HuH-7 (cell line): ENCODE results near the gene CD84.
"Not testable (repeated sequence)": the region's sequence is repeated elsewhere in the genome, so short reads cannot be mapped to it uniquely, and the experiment has no call there.

ENCODE experiments used
- DNase-seq: peaks from one replicate; pipeline ENCODE4 v3.0.0; 2011; ENCODE audit warnings: low spot score

Gene CD84

GRCh38 chr1:160579216-160579701 lies at the start of gene CD84:
TSS of gene CD84 (minus strand) at chr1:160579496. CDS start at chr1:160579437, 59 bp downstream.
- no peak for DNase-seq

- DNase-seq, result no peak
Measured at GRCh38 chr1:160628799-160629263, 49.5 kb upstream of the CD84 start.

GRCh38 chr1:160627677-160628289 lies 48.5 kb upstream of the CD84 start:
- not testable (repeated sequence) for DNase-seq

GRCh38 chr1:160626509-160627342 lies 47.4 kb upstream of the CD84 start:
- DNase-seq, result no peak

- DNase-seq, result no peak
Measured at GRCh38 chr1:160625725-160626498, 46.6 kb upstream of the CD84 start.

GRCh38 chr1:160625321-160625720 lies 46.0 kb upstream of the CD84 start:
- no peak for DNase-seq

GRCh38 chr1:160624464-160624863 lies 45.2 kb upstream of the CD84 start:
- no peak for DNase-seq

- DNase-seq, result no peak
Measured at GRCh38 chr1:160623862-160624261, 44.6 kb upstream of the CD84 start.

GRCh38 chr1:160623227-160623633 lies 43.9 kb upstream of the CD84 start:
- no peak for DNase-seq

- no peak for DNase-seq
Measured at GRCh38 chr1:160622501-160623226, 43.4 kb upstream of the CD84 start.

- no peak for DNase-seq
Measured at GRCh38 chr1:160621633-160622413, 42.5 kb upstream of the CD84 start.

- DNase-seq, result no peak
Measured at GRCh38 chr1:160620942-160621632, 41.8 kb upstream of the CD84 start.

GRCh38 chr1:160619742-160620277 lies 40.5 kb upstream of the CD84 start:
- DNase-seq, result no peak

- peak; percentile 18 for DNase-seq
Measured at GRCh38 chr1:160618763-160619274, 39.5 kb upstream of the CD84 start.

GRCh38 chr1:160618327-160618726 lies 39.0 kb upstream of the CD84 start:
- DNase-seq, result no peak

GRCh38 chr1:160615660-160616059 lies 36.4 kb upstream of the CD84 start:
- no peak for DNase-seq

- no peak for DNase-seq
Measured at GRCh38 chr1:160614410-160614809, 35.1 kb upstream of the CD84 start.

GRCh38 chr1:160612613-160613218 lies 33.4 kb upstream of the CD84 start:
- no peak for DNase-seq

- no peak for DNase-seq
Measured at GRCh38 chr1:160610569-160611242, 31.4 kb upstream of the CD84 start.
